Kidney (tissue), 14 donors: ENCODE measurements around the gene ZKSCAN3. TPM values are rescaled to one million over a fixed set of nuclear protein-coding genes. Genes with fewer than 3 reads are reported as not detected.

ENCODE experiments used
- DNase-seq, 5 donors: peaks; one replicate each; pipeline ENCODE4 v3.0.0-alpha.2; 2013 to 2020
- FAIRE-seq: peaks from 2 replicates; lab custom pipeline; 2012; peaks lifted over from hg19 to GRCh38; lab: Jason Lieb, UNC
- H3K27ac ChIP-seq, 2 donors: one replicate each; pipeline ENCODE4 v1.7.0; 2013; ENCODE audit warnings: low read depth in 2 of 2, low read length in 2 of 2, inconsistent platforms in 1 of 2
- H3K27me3 ChIP-seq: one replicate; pipeline ENCODE4 v1.7.1; 2013; ENCODE audit warnings: low read length, inconsistent platforms; ENCODE audit not compliant: control insufficient read depth, insufficient read depth
- H3K36me3 ChIP-seq, 3 donors: one replicate each; pipeline versions ENCODE4 v1.7.0 to v1.7.1; 2013; ENCODE audit warnings: low read length in 3 of 3, control low read depth in 1 of 3, inconsistent platforms in 1 of 3; ENCODE audit not compliant: insufficient read depth in 3 of 3, control insufficient read depth in 2 of 3
- H3K4me1 ChIP-seq, 3 donors: one replicate each; pipeline versions ENCODE4 v1.7.0 to v1.7.1; 2013; ENCODE audit warnings: low read length in 3 of 3, inconsistent platforms in 1 of 3, low read depth in 1 of 3; ENCODE audit not compliant: control insufficient read depth in 2 of 3, insufficient read depth in 2 of 3
- H3K4me3 ChIP-seq, 3 donors: one replicate each; pipeline versions ENCODE4 v1.7.0 to v1.8.1; 2013; ENCODE audit warnings: low read length in 3 of 3, control low read depth in 1 of 3, inconsistent platforms in 1 of 3
- H3K9ac ChIP-seq, 3 donors: one replicate each; pipeline versions ENCODE4 v1.7.0 to v1.7.1; 2013; ENCODE audit warnings: low read length in 3 of 3, control low read depth in 1 of 3, inconsistent platforms in 1 of 3
- H3K9me3 ChIP-seq, 3 donors: one replicate each; pipeline versions ENCODE4 v1.7.0 to v1.7.1; 2013; ENCODE audit warnings: low read length in 3 of 3, control low read depth in 1 of 3, inconsistent platforms in 1 of 3; ENCODE audit not compliant: control insufficient read depth in 2 of 3, insufficient read depth in 1 of 3
- intact Hi-C: fragments of 100-400 bp; cut with DNase I; formaldehyde crosslinking; loops from one replicate; pipeline ENCODE4 v1.11.1; 2022
- polyA plus RNA-seq: library from polyadenylated mRNA; stranded (reverse); fragments of 350-450 nt; fragmentation: Illumina TruSeq; extraction: RNeasy Lipid Tissue Mini Kit (QIAGEN cat#74804); gene quantifications from one replicate; pipeline ENCODE4 v1.2.3, GENCODE V29; 2014; ENCODE audit warnings: low read depth, low replicate concordance; ENCODE audit not compliant: insufficient read depth
- total RNA-seq: library from RNA; stranded (reverse); fragmentation: NEBNext Ultra II Directional; extraction: Animal tissue kit (Norgen Biotek cat#: 25700); gene quantifications from one replicate; pipeline ENCODE4 v1.2.1, GENCODE V29; 2021
- TF ChIP-seq, protein P1 (sequence below): IDR thresholded peaks from 3 replicates; pipeline ENCODE4 v1.5.1; 2012; ENCODE audit warnings: mild to moderate bottlenecking, moderate library complexity, borderline replicate concordance; ENCODE audit not compliant: insufficient read depth; ENCODE audit errors: extremely low read depth
- donor health status: control.
- donor health status: control.
- donor health status: control.
- donor health status: control.
- donor health status: control.
- donor health status: DM: yes; HTN: yes; CAD: no.
- donor health status: Normal renal cell carcinoma (clear cell type).

Gene ZKSCAN3
- total and polyA plus RNA-seq, 2 donors from 2014 or later: 3.5 to 8.3 TPM

- Histone ChIP-seq H3K36me3 (no peaks in the 10 kb centered on the region), H3K27ac (no peak overlapping the region), H3K9me3 (no peaks in the 10 kb centered on the region), H3K4me3 (no peak overlapping the region), H3K4me1 (no peaks in the 10 kb centered on the region), H3K9ac (no peak overlapping the region), H3K27me3 (no peaks in the 10 kb centered on the region)
- TF ChIP-seq, protein P1, sequence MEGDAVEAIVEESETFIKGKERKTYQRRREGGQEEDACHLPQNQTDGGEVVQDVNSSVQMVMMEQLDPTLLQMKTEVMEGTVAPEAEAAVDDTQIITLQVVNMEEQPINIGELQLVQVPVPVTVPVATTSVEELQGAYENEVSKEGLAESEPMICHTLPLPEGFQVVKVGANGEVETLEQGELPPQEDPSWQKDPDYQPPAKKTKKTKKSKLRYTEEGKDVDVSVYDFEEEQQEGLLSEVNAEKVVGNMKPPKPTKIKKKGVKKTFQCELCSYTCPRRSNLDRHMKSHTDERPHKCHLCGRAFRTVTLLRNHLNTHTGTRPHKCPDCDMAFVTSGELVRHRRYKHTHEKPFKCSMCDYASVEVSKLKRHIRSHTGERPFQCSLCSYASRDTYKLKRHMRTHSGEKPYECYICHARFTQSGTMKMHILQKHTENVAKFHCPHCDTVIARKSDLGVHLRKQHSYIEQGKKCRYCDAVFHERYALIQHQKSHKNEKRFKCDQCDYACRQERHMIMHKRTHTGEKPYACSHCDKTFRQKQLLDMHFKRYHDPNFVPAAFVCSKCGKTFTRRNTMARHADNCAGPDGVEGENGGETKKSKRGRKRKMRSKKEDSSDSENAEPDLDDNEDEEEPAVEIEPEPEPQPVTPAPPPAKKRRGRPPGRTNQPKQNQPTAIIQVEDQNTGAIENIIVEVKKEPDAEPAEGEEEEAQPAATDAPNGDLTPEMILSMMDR: no peak
- no peak for DNase-seq
- FAIRE-seq: no peak
- intact Hi-C loops: no loop called here
These were observed 24.2 kb downstream of the ZKSCAN3 start for GRCh38 chr6:28373925-28374324.

DNA sequence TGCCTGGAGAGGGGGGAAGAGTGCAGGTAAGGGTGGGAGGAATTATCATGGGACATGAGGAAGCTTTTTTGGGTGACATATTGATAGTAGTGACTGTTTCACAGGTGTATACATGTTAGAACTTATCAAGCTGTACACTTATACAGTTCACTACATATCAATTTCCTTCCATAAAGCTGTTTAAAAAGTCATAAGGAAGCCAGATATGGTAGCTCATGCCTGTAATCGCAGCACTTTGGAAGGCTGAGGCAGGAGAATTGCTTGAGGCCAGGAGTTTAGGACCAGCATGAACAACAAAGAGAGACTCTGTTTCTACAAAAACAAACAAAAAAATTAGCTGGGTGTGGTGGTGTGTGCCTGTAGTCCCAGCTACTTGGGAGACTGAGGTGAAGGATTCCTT lies 28.1 kb downstream of the ZKSCAN3 start:
- Histone ChIP-seq H3K4me1 (no peaks in the 10 kb centered on the region), H3K27ac (no peak overlapping the region), H3K36me3 (peaks cover 3 to 11% (median 3%) of the 10 kb centered on the region in 3 donors), H3K27me3 (no peaks in the 10 kb centered on the region), H3K9ac (no peak overlapping the region), H3K9me3 (no peaks in the 10 kb centered on the region), H3K4me3 (no peak overlapping the region)
- no peak for DNase-seq
- intact Hi-C loops: no loop called here
- TF ChIP-seq, protein P1: no peak
- no peak for FAIRE-seq

DNA sequence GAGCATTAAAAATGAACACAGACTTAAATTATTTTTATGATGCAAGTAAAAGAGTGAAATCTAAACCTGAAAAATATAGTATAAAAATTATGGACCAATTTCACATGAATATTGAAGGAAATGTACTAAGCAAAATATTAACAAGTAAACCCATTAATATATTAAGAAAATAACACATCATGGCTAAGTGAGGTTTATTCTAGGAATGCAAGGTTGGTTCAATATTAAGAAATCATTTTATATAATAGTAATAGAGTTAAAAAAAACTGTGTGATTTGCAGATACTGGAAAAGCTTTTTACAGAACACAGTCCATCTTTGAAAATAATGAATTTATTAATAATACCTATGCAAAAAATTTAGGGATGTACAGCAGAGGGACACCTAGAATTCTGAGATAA lies 28.9 kb downstream of the ZKSCAN3 start:
- intact Hi-C loops: no loop called here
- no peak for DNase-seq
- H3K9me3 ChIP-seq: no peaks in the 10 kb centered on the region
- no peaks in the 10 kb centered on the region for H3K4me1 ChIP-seq
- no peak overlapping the region for H3K27ac ChIP-seq
- no peak overlapping the region for H3K9ac ChIP-seq
- H3K36me3 ChIP-seq: peaks cover 3 to 11% (median 3%) of the 10 kb centered on the region in 3 donors
- TF ChIP-seq, protein P1: no peak
- no peak overlapping the region for H3K4me3 ChIP-seq
- no peaks in the 10 kb centered on the region for H3K27me3 ChIP-seq
- FAIRE-seq: peak; percentile 58

DNA sequence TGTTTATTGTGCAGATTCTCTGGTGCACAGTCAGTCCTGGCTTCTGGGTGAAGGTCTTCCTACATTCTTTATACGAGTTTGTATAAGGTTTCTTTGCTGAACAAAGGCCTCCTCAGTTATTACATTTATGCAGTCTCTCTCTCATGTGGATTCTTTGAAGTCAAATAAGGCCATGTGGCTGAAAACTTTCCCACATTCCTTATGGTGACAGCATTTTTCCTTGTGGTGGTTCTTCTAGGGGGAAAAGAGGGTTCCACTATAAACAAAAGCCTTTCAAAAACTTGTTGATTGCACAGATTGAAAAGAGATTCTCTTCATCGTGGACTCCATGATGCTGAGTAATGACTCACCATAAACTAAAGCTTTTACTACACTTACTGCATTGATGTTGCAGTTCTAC lies 30.6 kb downstream of the ZKSCAN3 start:
- no peaks in the 10 kb centered on the region for H3K27me3 ChIP-seq
- no peak overlapping the region for H3K27ac ChIP-seq
- DNase-seq (no peak), FAIRE-seq (no peak)
- H3K9ac ChIP-seq: no peak overlapping the region
- intact Hi-C loops: no loop called here
- no peak overlapping the region for H3K4me3 ChIP-seq
- no peaks in the 10 kb centered on the region for H3K4me1 ChIP-seq
- peaks cover 3 to 11% (median 3%) of the 10 kb centered on the region in 3 donors for H3K36me3 ChIP-seq
- TF ChIP-seq, protein P1: no peak
- no peaks in the 10 kb centered on the region for H3K9me3 ChIP-seq
